HepG2 (cell line): ENCODE measurements around the gene MYLK. TPM values are rescaled to one million over a fixed set of nuclear protein-coding genes. Genes with fewer than 3 reads are reported as not detected.

ENCODE experiments used
- AHR ChIP-seq: IDR thresholded peaks from 2 replicates; pipeline ENCODE4 v1.6.1; 2018; ENCODE audit warnings: missing genetic modification reagents, missing compliant biosample characterization
- DR1 ChIP-seq: sonication (generic); formaldehyde crosslinking; IDR thresholded peaks from 2 replicates; pipeline ENCODE4 v1.8.0; 2021; ENCODE audit warnings: mild to moderate bottlenecking, missing genetic modification reagents, inconsistent platforms
- EED ChIP-seq: sonication (generic); formaldehyde crosslinking; IDR thresholded peaks from 2 replicates; pipeline ENCODE4 v1.5.0; 2020; ENCODE audit warnings: mild to moderate bottlenecking, missing genetic modification reagents
- EP300 ChIP-seq, 3 experiments: sonication (generic) in 1 of 3; formaldehyde crosslinking in 1 of 3; IDR thresholded peaks; 2 replicates each; pipeline versions ENCODE4 v1.5.1 to v1.6.1; 2011 to 2020; ENCODE audit warnings: low read depth in 2 of 3, low read length in 2 of 3, borderline replicate concordance in 1 of 3, improper control_type of control experiment in 1 of 3, mild to moderate bottlenecking in 1 of 3, missing genetic modification reagents in 1 of 3, moderate library complexity in 1 of 3
- ERF ChIP-seq: IDR thresholded peaks from 2 replicates; pipeline ENCODE4 v1.6.1; 2018; ENCODE audit warnings: missing biosample characterization, missing genetic modification reagents
- FOXO4 ChIP-seq: sonication (generic); formaldehyde crosslinking; conservative IDR thresholded peaks from 2 replicates; pipeline ENCODE4 v1.8.1; 2023; ENCODE audit warnings: missing genetic modification reagents
- NCOA5 ChIP-seq: sonication (generic); formaldehyde crosslinking; IDR thresholded peaks from 2 replicates; pipeline ENCODE4 v1.4.0; 2020; ENCODE audit warnings: missing genetic modification reagents
- PAXIP1 ChIP-seq: sonication (generic); formaldehyde crosslinking; conservative IDR thresholded peaks from 2 replicates; pipeline ENCODE4 v1.4.0; 2020; ENCODE audit warnings: mild to moderate bottlenecking, missing genetic modification reagents, moderate library complexity
- PPARG ChIP-seq: conservative IDR thresholded peaks from 2 replicates; pipeline ENCODE4 v1.6.1; 2016; ENCODE audit warnings: missing biosample characterization, missing genetic modification reagents
- THAP9 ChIP-seq: sonication (generic); formaldehyde crosslinking; IDR thresholded peaks from 2 replicates; pipeline ENCODE4; 2020; ENCODE audit warnings: missing genetic modification reagents, mild to moderate bottlenecking, borderline replicate concordance
- TRIM22 ChIP-seq: fragments of 450-650 bp; IDR thresholded peaks from 2 replicates; pipeline ENCODE4 v1.6.1; 2017
- U2AF2 ChIP-seq: fragments of 200-400 bp; formaldehyde crosslinking; IDR thresholded peaks from 2 replicates; pipeline ENCODE4 v1.6.1; 2017; ENCODE audit warnings: low read depth, mild to moderate bottlenecking, low read length
- ZBTB1 ChIP-seq: sonication (generic); formaldehyde crosslinking; IDR thresholded peaks from 2 replicates; pipeline ENCODE4 v1.4.0; 2020; ENCODE audit warnings: missing genetic modification reagents, borderline replicate concordance
- ZC3H13 ChIP-seq: sonication (generic); formaldehyde crosslinking; IDR thresholded peaks from 2 replicates; pipeline ENCODE4 v1.8.1; 2023; ENCODE audit warnings: mild to moderate bottlenecking, missing genetic modification reagents, moderate library complexity
- ZNF10 ChIP-seq: sonication (generic); formaldehyde crosslinking; IDR thresholded peaks from 2 replicates; pipeline ENCODE4 v1.4.0; 2020; ENCODE audit warnings: mild to moderate bottlenecking, low read depth, missing genetic modification reagents, borderline replicate concordance
- ZNF563 ChIP-seq: sonication (generic); formaldehyde crosslinking; IDR thresholded peaks from 2 replicates; pipeline ENCODE4 v1.8.0; 2022; ENCODE audit warnings: mild to moderate bottlenecking, moderate library complexity, missing genetic modification reagents
- ZNF800 ChIP-seq: sonication (generic); formaldehyde crosslinking; IDR thresholded peaks from 2 replicates; pipeline ENCODE4 v1.4.0; 2020; ENCODE audit warnings: missing genetic modification reagents
- ZNF850 ChIP-seq: sonication (generic); formaldehyde crosslinking; conservative IDR thresholded peaks from 2 replicates; pipeline ENCODE4 v1.9.0; 2021; ENCODE audit warnings: mild to moderate bottlenecking, missing genetic modification reagents
- ZSCAN22 ChIP-seq: sonication (generic); formaldehyde crosslinking; IDR thresholded peaks from 2 replicates; pipeline ENCODE4 v1.4.0; 2020; ENCODE audit warnings: mild to moderate bottlenecking, missing genetic modification reagents
- polyA plus RNA-seq, 8 experiments: library from polyadenylated mRNA; depleted of rRNA in 3 of 8; stranded (reverse) in 7 of 8; unstranded in 1 of 8; fragments of >200 nt; fragmentation: Illumina TruSeq in 4 of 8; extraction: Trizol in 4 of 8; gene quantifications; 2 replicates each; pipeline versions ENCODE4 v1.2.1 to v1.2.3, GENCODE V29; 2011 to 2016; ENCODE audit warnings: low read depth in 4 of 8, missing spikeins in 1 of 8, mixed read lengths in 1 of 8; ENCODE audit not compliant: insufficient read depth in 1 of 8
- total RNA-seq, 5 experiments: library from RNA; depleted of rRNA; stranded (reverse); fragments of >200 nt; fragmentation: Illumina TruSeq; extraction: Trizol; gene quantifications; 2 replicates each; pipeline ENCODE4 v1.2.3, GENCODE V29; 2016; ENCODE audit warnings: low read depth in 1 of 5

Gene MYLK
- total and polyA plus RNA-seq, 2 of the 13 experiments (the other 11 are each of a cell fraction or from before 2014, with no cell fraction given) = 10.6 to 34.9 TPM

GRCh38 chr3:123586131-123586530 lies 298.0 kb downstream of the MYLK start (continued):
- TF ChIP-seq TRIM22 = no peak
- TF ChIP-seq ZBTB1 (CRISPR knock-in tag) = no peak
- no peak for TF ChIP-seq PAXIP1 (CRISPR knock-in tag)
- TF ChIP-seq ZC3H13 = no peak
- TF ChIP-seq NCOA5 = no peak
- TF ChIP-seq FOXO4 (CRISPR knock-in tag) = no peak
- peak; percentile 94 for TF ChIP-seq ZSCAN22 (CRISPR knock-in tag)
- no peak for TF ChIP-seq EED (CRISPR knock-in tag)
- TF ChIP-seq U2AF2 = no peak
- TF ChIP-seq ZNF563 (CRISPR knock-in tag) = no peak
- TF ChIP-seq AHR (CRISPR knock-in tag) = no peak
- TF ChIP-seq EP300 (IDR thresholded peaks at IDR 0.05; ENCODE audit: low read depth in 2 of 2, low read length in 2 of 2) = no peak
- TF ChIP-seq EP300 (CRISPR knock-in tag; IDR thresholded peaks at IDR 0.05; ENCODE audit: borderline replicate concordance) = no peak
- no peak for TF ChIP-seq PPARG (CRISPR knock-in tag)
- no peak for TF ChIP-seq ZNF800 (CRISPR knock-in tag)
- TF ChIP-seq ZNF850 (CRISPR knock-in tag) = no peak
- TF ChIP-seq THAP9 (CRISPR knock-in tag) = no peak
- no peak for TF ChIP-seq ZNF10
- no peak for TF ChIP-seq ERF (CRISPR knock-in tag)
- TF ChIP-seq DR1 (CRISPR knock-in tag) = no peak
